Skeletal muscle cell (primary cell): ENCODE results near the gene RNF2.

Source experiments
- DNase-seq: peaks from one replicate; pipeline ENCODE4 v3.0.0-alpha.2; 2010; ENCODE audit warnings: low read depth
- H3K4me3 ChIP-seq: 2 replicates; pipeline ENCODE4 v1.5.1; 2011; ENCODE audit warnings: low read depth, mild to moderate bottlenecking, control low read depth, low read length, moderate library complexity

RNF2 gene

DNA sequence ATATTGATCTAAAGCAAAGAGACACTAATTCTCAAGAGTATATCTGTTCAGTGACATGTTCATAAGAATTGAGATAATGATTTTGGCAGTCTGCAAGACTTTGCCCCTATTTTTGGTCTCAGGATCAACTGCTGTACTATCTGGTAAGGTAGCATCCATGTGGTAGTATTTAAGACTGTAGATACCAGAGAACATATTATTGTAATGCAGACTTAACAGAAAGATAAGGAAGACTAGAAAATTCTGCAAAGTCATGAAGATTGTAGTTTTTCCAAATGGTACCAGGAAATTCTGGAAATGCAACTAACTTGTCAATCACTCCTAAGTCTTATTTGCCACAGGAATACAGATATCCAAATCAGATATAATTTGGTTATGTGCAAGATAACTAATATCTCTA, 35.1 kb downstream of the RNF2 start:
- DNase-seq: no peak
- no peak overlapping the region for H3K4me3 ChIP-seq

DNA sequence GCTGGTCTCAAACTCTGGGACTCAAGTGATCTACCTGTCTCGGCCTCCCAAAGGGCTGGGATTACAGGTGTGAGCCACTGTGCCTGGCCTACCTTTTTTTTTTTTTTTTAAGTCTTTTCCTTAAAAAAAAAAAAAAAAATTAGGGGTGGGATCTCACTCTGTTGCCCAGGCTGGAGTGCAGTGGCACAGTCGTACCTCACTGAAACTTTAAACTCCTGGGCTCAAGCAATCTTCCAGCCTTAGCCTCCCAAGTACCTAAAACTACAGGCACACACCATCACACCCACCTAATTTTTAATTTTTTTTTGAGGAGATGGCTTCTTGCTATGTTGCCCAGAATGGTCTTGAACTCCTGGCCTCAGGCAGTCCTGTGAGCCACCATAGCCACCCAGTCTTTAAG, 38.5 kb downstream of the RNF2 start:
- H3K4me3 ChIP-seq: no peak overlapping the region
- no peak for DNase-seq

DNA sequence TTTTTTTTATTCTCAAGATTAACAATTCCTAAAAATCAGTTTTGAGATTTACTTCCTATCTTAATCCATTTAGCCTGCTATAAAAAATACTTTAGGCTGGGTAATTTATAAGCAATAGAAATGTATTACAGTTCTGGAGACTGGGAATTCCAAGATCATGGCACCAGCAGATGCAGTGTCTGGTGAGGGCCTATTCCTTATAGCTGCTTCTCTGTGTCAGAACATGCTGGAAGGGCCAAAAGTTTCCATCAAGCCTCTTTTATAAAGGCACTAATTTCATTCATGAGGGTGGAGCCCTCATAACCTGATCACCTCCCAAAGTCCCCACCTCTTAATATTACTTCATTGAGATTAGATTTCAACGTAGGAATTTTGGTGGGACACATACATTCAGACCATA, 41.7 kb downstream of the RNF2 start:
- no peak for DNase-seq
- no peak overlapping the region for H3K4me3 ChIP-seq

DNA sequence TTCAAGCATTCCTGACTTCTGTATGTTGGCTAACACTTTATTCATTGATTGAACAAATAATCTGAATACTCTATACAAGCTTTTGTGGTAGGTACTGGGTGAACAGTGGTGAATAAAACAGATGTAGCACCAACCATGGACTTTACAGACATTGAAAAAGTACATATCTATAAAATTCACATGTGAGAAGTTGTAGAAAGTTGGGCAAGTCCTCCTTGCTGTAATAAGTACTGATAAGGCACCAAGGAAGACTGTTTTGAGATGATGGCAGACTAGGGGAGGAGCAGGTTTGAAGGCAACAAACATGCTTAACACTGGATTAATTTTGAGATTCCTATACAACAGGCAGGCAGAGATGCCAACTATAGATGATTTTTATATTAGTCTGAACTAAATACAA, 42.4 kb downstream of the RNF2 start:
- no peak overlapping the region for H3K4me3 ChIP-seq
- DNase-seq: no peak

DNA sequence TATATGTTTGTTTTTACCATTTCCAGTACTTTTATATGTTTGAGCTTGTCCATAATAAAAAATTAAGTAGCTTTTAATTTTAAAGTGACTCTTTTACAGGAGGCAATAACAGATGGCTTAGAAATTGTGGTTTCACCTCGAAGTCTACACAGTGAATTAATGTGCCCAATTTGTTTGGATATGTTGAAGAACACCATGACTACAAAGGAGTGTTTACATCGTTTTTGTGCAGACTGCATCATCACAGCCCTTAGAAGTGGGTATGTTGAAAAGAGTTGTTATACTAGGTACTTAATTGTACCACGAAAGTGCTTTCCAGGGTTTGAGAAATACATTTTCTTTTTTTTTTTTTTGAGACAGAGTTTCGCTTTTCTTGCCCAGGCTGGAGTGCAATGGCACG, 46.1 kb downstream of the RNF2 start:
- no peak overlapping the region for H3K4me3 ChIP-seq
- no peak for DNase-seq

DNA sequence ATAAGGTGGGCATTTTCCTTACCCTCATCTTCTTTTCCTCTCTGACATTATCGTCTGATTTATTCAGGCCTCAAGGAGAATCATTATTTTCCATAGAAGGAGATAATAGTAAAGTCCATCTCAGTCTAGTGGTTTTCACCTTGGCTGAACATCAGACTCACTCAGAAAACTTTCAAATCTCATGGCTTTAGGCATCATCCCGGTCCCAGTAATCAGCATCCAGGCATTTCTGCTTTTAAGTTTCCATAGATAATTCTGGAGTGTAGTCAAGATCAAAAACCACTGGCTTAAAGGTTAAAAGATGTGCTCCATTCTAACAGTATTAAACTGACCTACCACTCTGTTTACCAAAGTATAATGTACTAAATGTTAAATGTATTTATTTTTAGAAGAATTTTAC, 49.4 kb downstream of the RNF2 start:
- no peak overlapping the region for H3K4me3 ChIP-seq
- no peak for DNase-seq

DNA sequence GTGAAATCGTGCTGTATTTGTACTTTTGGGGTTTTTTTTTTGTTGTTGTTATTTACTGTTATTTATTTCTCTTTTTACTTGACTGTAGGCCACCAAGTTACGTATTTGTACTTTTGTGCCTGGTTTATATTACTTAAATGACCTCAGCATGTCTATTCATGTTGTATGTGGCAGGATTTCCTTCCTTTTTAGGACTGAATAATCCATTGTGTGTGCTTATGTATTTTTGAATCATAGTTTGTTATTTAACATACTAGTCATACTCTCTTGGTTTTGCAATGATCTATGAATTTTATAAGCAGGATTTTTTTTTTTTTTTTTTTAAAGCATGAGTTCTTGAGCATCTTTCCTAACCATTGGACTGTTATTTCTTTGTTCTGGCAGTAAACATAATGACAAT, 51.2 kb downstream of the RNF2 start:
- H3K4me3 ChIP-seq: no peak overlapping the region
- no peak for DNase-seq

DNA sequence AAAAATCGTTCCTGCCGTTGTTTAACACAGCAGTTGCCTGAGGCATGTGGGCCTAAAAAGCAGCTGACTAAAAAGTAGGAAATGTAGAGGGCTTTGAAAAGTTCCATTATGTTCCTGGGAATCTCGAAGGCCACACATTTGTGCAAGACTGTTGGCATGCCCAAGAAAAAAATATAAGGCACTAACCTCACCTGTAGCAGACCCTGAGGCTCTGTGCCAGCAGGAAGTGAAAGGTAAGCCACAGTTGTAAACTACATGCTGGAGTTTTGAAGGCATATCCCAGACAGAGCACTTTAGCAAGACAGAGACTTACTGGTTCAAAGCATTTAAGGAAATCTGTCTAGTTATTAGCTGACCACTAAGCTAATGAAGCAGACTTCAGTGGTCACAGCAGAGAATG, 58.7 kb downstream of the RNF2 start:
- no peak overlapping the region for H3K4me3 ChIP-seq
- no peak for DNase-seq

DNA sequence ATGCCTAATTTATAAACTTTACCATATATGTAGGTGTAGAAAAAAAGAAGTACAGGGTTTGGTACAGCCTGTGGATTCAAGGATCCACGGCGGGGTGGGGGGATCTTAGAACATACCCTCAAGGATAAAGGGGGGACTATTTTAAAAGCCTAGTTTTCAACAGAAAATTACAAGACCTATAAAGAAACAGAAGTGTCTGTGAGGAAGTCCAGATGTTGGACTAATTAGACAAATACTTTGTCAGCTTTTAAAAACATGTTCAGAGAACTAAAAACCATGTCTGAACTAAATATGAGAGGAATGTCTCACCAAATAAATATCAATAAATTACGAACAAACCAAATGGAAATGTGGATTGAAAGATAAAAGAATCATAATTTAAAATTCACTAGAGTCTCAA, 59.8 kb downstream of the RNF2 start:
- DNase-seq: no peak
- no peak overlapping the region for H3K4me3 ChIP-seq

DNA sequence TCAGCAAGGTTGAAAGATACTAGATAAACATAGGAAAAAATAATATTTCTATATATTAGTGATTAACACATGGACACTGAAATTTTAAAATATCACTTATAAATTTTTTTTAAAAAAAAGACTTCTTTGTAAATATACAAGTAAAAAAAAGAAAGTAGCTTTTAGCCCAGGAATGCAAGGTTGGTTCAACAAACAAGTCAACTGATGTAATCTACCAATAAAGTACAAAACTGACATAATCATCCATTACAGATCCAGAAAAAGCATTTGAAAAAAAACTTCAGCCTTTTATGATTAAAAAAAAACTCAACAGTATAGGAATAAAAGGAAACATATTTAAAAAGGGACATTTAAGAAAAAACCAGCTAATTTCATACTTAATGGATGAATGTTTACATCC, 63.0 kb downstream of the RNF2 start:
- H3K4me3 ChIP-seq: no peak overlapping the region
- peak; percentile 3 for DNase-seq

DNA sequence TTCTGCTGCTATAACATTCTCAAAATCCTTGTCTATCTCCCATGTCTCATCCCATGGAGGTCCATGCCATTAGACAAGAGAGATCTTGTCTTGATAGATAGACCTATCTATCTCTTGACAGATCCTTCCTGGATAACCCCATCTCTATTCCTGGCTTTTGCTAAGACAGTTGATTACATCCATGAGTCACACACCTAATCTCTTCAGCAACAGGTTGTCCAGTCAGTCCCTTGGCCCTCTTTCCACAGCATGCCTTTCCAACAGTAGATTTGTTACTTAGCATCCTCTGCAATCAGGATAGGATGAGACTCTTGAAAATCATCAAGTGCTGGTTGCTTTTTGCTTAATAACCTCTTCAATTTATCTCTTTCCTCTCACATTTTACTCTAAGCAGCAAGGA, 64.8 kb downstream of the RNF2 start:
- no peak for DNase-seq
- no peak overlapping the region for H3K4me3 ChIP-seq

DNA sequence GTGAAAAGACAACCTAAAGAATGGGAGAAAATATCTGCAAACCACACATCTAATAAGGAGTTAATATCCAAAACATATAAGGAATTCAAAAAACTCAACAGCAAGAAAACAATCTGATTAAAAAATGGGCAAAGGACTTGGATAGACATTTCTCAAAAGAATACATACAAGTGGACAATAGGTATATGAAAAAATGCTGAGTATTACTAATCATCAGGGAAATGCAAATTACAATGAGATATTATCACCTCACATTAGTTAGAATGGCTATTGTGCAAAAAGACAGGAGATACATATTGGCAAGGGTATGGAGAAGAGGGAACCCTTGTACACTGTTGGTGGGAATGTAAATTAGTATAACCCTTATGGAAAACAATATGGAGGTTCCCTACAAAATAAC, 66.5 kb downstream of the RNF2 start:
- H3K4me3 ChIP-seq: no peak overlapping the region
- no peak for DNase-seq

DNA sequence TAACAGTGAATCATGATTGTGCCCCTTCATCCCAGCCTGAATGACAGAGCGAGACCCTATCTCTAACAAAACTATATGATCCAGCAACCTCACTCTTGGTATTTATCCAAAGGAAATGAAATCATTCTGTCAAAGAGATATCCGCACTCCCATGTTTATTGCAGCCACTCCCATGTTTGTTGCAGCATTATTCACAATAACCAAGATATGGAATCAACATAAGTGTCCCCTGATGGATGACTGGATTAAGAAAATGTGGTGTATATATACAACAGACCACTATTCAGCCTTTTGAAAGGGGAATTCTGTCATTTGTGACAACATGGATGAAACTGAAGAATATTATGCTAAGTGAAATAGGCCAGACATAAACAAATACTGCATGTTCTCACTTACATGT, 67.0 kb downstream of the RNF2 start:
- no peak for DNase-seq

DNA sequence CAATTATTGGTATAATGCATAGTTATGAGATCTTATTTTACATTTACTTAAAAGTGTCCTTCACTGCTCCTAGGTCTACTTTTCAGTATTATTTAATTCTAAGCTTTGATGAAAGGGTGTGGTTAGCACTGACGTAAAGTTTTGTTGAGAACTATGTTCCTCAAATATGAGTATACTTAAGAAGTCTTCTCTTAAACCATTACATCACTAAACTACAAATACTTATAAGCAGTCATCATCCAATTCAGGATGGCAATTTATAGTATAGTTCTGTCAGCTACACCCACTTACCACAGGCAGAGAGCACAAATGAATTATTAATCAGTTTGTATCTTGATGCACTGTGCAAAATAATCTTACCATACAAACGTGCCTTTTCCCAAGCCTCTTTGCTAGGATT, 84.3 kb downstream of the RNF2 start:
- H3K4me3 ChIP-seq: no peak overlapping the region
- DNase-seq: no peak

More for the DNA sequence above, 67.0 kb downstream of the RNF2 start:
- H3K4me3 ChIP-seq: no peak overlapping the region

DNA sequence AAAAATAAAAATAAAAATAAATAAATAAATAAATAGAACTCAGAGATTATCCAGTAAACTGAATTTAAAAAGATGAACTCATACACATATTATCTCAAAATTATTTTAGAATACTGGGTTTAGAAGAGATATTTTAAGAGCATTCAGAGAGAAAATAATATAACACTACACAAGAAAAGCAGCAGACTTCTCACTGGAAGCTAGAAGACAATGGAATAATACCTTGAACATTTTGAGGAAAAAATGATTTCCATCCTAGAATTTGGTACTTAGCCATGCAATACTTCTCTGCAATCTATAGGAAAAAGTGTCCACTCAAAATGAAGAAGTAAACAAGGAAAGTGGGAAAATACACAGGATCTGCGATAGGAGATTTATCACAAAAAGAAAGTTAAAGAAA, 87.2 kb downstream of the RNF2 start:
- H3K4me3 ChIP-seq: no peak overlapping the region
- DNase-seq: no peak

DNA sequence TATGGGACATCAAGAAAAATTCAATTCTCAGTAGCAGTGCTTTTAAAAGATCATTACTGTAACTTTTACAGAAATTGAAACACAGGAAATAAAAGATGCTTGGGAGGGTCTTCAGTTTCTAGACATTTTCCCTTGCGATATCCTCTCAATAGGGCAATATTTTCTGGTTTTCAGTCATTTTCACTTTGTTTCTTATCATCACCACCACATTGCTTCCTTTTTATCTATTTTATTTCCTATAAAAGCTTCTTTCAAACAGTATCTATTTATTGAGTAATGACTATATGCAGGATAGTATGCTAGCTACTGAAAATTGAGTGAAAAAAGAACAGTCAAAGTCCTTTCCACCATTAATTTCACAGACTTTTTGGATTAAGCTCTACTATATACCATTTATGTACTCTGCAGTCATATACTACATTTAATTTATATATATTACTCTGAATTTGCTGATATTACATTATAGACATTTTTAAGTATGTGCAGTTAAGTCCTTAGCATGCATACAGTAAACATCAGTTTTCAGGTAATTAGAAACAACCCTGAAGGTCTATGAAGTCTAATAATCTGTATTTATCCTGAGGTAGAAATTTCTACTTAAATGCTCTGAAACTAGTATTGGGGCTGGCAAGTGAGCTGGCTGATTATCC, 92.7 kb downstream of the RNF2 start:
- H3K4me3 ChIP-seq: no peak overlapping the region
- no peak for DNase-seq

DNA sequence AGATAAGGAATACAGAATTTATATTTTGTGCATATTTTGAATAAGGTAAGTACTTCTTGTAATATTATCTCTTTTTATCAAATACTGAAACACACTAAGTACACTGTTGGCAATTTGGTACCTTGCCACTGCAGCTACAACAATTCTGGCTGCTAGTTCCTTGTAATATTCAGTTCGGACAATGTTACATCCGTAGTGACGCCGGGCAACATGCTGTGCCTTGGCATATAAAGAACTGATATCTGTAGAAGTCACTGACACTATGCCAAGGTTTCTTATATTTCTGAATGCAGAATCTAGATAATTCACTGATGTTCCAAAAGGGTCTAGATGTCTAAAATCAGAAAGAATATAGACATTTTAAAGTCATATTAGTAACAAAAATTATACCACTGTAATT, 93.9 kb downstream of the RNF2 start:
- no peak overlapping the region for H3K4me3 ChIP-seq
- no peak for DNase-seq

DNA sequence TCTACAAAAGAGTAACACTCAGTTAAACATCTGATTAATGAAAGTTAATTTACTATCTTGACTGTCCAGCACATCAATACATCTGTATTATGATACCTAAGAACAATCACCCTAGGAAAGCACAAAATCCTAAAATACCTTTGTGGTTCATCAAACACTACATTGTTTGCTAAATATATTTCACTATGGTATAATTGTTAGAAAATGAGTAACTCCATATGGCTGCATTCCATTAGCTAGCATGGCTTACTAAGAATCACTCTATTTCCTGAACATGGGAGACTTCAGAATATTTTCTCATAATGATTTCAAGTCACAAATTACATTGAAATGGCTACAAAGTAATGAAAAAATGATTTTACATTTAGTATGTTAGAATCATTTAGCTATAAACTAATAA, 98.9 kb downstream of the RNF2 start:
- DNase-seq: no peak
- H3K4me3 ChIP-seq: no peak overlapping the region

DNA sequence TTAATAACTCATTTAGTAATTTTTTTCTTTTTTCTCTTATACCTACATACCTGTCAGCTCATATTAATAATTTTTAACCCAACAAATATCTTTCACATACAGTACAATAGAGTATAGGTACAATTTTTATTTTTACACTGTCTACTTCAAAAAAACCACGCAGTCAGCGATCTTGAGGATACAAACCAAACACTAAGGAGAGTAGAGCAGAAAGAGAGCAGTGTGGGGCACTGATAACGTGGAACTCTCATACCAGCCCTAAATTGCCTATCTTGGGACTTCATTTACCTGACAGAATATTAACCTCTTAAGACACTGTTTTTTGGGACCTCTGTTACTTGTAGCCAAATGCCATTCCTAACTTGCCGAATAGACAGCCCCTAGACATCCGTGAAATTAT, 105.9 kb downstream of the RNF2 start:
- no peak for DNase-seq
- no peak overlapping the region for H3K4me3 ChIP-seq
